ENCODE data around the gene ERFL.

GRCh38 chr19:41974652-41975051, 46.4 kb upstream of the ERFL start:
- TF ChIP-seq ZBTB7A (tag by site-specific recombination; IDR thresholded peaks at IDR 0.05; ENCODE audit: low read depth) (no peak), ZNF274 (IDR thresholded peaks at IDR 0.05; ENCODE audit: low read length) (no peak), ZNF274 (tag by site-specific recombination; IDR thresholded peaks at IDR 0.05; ENCODE audit: borderline replicate concordance) (no peak), ZNF350 (tag by site-specific recombination; IDR thresholded peaks at IDR 0.05) (no peak), ZBTB49 (tag by site-specific recombination; IDR thresholded peaks at IDR 0.05; ENCODE audit: low read depth) (no peak)
